Activated naive CD4-positive, alpha-beta T cell treated with anti-CD3 and anti-CD28 coated beads, Interleukin-2, amount 10 ng/mL, durations not matched to agents 7 days and 5 days (primary cell): ENCODE data around the gene DUS4L.

ENCODE experiments used
- CTCF ChIA-PET: fragments of 350-600 bp; sonication (Branson Sonifier 250); formaldehyde crosslinking; loops from one replicate; lab custom pipeline; 2021; ENCODE audit warnings: antibody characterized with exemption; lab: Charles Lee
- DNase-seq: peaks from one replicate; pipeline ENCODE4 v3.0.0-alpha.2; 2020
- H3K27ac Mint-ChIP-seq: one replicate; pipeline ENCODE4 v1.8.0; 2021; ENCODE audit warnings: mild to moderate bottlenecking, moderate library complexity, mixed read lengths
- H3K27me3 Mint-ChIP-seq: one replicate; pipeline ENCODE4 v1.8.0; 2021; ENCODE audit warnings: mild to moderate bottlenecking, mixed read lengths
- H3K36me3 Mint-ChIP-seq: one replicate; pipeline ENCODE4 v1.8.0; 2021; ENCODE audit warnings: mixed read lengths
- H3K4me1 Mint-ChIP-seq: one replicate; pipeline ENCODE4 v1.8.0; 2021; ENCODE audit warnings: mixed read lengths
- H3K4me3 Mint-ChIP-seq: one replicate; pipeline ENCODE4 v1.8.0; 2021; ENCODE audit warnings: mild to moderate bottlenecking, moderate library complexity, mixed read lengths
- H3K9me3 Mint-ChIP-seq: one replicate; pipeline ENCODE4 v1.8.0; 2021; ENCODE audit warnings: mixed read lengths

The DUS4L gene

DNA sequence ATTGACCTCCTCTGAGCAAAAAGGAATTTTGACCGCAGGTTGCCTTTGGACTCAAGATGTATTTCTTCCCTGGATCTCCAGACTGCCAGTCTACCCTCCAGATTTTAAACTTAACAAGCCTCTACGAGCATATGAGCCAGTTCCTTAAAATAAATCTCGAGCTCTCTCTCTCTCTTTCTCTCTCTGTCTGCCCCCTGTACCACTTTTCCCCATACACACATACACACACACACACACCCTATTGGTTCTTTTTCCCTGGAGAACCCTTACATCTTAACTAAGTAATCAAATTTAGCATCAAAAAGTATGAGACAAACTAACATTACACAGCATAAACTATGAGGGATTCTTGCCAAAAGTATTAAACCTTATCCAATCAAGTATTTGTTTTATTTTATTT is 27.6 kb downstream of the DUS4L start:
- H3K27ac Mint-ChIP-seq = no peak overlapping the region
- peaks cover 9% of the 10 kb centered on the region for H3K36me3 Mint-ChIP-seq
- H3K27me3 Mint-ChIP-seq = no peaks in the 10 kb centered on the region
- no peak overlapping the region for H3K4me3 Mint-ChIP-seq
- DNase-seq = no peak
- CTCF ChIA-PET = no interaction called here
- no peaks in the 10 kb centered on the region for H3K4me1 Mint-ChIP-seq
- no peaks in the 10 kb centered on the region for H3K9me3 Mint-ChIP-seq

DNA sequence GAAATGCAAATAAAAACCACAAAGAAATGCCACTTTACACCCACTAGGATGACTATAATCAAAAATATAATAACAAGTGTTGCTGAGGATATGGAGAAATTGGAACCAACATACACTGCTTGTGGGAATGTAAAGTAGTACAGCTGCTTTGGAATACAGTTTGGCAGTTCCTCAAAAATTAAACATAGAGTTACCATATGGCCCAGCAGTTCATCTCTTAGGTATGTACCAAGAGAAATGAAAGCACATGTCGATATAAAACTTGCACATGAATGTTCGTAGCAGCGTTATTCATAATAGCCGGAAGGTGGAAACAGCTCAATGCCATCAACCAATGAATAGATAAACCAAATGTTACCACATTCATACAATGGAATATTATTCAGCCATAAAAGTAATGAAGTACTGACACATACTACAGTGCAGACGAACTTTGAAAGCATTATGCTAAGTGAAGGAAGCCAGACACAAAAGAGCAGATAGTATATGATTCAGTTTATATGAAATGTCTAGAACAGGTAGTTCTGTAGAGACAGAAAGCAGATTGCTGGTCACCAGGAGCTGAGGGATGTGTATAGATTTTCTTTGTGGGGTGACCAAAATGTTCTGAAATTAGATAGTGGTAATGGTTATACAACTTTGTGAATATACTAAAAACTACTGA is 28.7 kb downstream of the DUS4L start:
- Mint-ChIP-seq H3K36me3 (peaks cover 11% of the 10 kb centered on the region), H3K27me3 (no peaks in the 10 kb centered on the region), H3K4me1 (no peaks in the 10 kb centered on the region), H3K27ac (no peak overlapping the region), H3K9me3 (no peaks in the 10 kb centered on the region), H3K4me3 (no peak overlapping the region)
- no peak for DNase-seq
- CTCF ChIA-PET = no interaction called here

DNA sequence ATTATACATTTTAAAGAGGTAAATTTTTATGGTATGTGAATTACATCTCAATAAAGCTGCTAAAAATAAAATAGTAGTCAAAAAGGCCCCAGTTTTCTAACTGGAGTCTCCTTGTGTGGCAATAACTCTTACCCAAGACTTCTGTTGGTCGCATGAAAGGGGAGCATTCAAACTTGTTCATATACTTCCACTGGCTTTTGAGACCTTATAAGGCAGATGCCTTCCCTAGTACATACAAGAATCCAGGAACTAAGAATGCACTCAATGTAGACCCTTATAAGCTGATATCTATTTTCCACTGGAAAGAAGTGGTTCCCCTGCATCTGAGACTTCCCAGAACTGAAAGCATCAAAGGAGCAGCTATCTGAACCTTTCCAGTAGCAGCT is 29.2 kb downstream of the DUS4L start:
- Mint-ChIP-seq H3K4me3 (no peak overlapping the region), H3K9me3 (no peaks in the 10 kb centered on the region), H3K27ac (no peak overlapping the region), H3K4me1 (no peaks in the 10 kb centered on the region), H3K27me3 (no peaks in the 10 kb centered on the region), H3K36me3 (peaks cover 11% of the 10 kb centered on the region)
- CTCF ChIA-PET = no interaction called here
- no peak for DNase-seq

DNA sequence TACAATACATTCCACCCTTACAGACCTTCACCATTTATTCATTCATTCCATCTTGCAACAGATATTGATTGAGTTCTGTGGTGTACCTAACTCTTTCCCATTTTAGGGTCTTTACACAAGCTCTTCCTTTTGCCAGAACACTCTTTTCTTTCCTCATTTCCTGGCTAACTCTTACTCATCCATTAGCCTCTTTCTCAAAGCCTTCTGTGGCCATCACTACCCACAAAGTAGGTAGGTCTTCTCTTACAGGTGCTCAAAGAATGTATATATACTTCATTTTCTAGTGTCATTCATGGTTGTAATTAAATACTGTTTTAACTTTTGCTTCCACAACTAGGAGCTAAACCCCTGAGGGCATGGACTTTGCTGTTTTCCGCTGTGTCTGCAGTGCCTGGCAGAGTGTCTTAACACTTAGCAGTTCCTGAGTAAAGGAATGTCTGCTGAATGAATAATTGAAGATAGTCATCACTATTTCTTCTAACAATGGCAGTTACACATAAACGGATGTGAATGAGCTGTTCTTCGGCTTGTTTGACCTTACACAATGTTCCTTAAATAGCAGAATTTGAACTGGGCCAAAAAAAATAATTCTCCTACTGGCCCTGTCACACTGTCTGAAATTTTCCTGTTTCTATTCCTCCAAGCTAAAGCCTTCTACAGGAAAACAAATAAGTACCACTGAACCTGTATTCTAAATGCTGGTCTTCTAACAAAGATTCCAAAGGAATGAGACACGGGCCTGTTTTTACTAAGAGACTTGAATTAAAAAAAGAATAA is 31.4 kb downstream of the DUS4L start:
- H3K4me3 Mint-ChIP-seq = no peak overlapping the region
- DNase-seq = no peak
- no peaks in the 10 kb centered on the region for H3K4me1 Mint-ChIP-seq
- H3K9me3 Mint-ChIP-seq = no peaks in the 10 kb centered on the region
- CTCF ChIA-PET = interaction anchor here (0.6 to 1.4 kb wide), 2 partner anchors 66 to 383 kb away, joined by 3 to 4 read pairs; no protein-coding TSS in a partner anchor
- H3K36me3 Mint-ChIP-seq = peaks cover 12% of the 10 kb centered on the region
- H3K27ac Mint-ChIP-seq = no peak overlapping the region
- no peaks in the 10 kb centered on the region for H3K27me3 Mint-ChIP-seq

DNA sequence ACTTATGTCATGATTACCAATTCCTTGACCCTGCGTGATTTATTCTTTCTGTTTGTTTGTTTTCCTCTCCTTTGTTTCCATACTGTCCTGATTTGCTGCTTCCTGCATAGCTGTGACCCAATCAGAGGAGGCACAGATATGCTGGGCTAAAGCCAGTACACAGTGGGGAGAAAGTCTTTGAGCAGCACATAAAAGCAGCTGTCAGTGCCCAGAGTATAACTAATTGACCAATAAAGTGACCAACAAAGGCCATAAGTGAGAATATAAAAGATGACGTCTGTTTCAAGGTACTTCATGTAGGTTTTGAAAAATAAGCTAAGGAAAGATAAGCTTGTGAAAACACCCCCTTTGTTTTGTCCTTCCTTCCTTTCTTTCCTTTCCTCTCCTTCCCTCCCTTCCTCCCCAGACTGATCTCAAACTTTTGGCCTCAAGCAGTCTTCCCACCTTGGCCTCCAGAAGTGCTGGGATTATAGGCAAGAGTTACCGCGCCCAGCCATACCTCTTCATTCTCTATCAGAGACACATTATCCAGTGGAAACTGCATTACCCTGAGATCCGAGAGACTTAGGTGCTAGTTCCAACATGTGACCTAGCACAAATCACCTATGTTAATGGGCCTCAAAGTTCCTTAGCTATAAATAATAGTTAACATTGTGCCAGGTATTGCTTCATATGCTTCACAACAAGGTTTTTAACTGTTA is 33.3 kb downstream of the DUS4L start:
- no peaks in the 10 kb centered on the region for H3K27me3 Mint-ChIP-seq
- no peak overlapping the region for H3K4me3 Mint-ChIP-seq
- H3K9me3 Mint-ChIP-seq = no peaks in the 10 kb centered on the region
- DNase-seq = no peak
- no peak overlapping the region for H3K27ac Mint-ChIP-seq
- H3K4me1 Mint-ChIP-seq = no peaks in the 10 kb centered on the region
- H3K36me3 Mint-ChIP-seq = peaks cover 14% of the 10 kb centered on the region
- CTCF ChIA-PET = no interaction called here

DNA sequence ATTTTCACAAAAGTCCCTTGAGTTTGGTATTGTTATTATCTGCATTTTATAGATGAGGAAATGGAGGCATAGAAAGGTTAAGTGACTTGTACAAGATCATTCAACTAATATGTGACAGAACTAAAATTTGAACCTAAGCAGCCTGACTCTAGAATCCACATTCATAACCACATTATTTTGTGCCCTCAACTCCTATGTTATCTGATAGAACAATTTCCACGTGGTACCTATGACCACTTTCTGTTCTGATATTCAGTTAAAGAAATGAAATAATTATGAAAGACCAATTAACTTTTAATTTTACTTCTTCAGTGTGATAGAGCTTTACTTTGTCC is 33.8 kb downstream of the DUS4L start:
- CTCF ChIA-PET = interaction anchor here (0.8 kb wide), 1 partner anchor 21 kb away, joined by 3 read pairs; no protein-coding TSS in a partner anchor
- Mint-ChIP-seq H3K9me3 (no peaks in the 10 kb centered on the region), H3K27me3 (no peaks in the 10 kb centered on the region), H3K4me1 (no peaks in the 10 kb centered on the region), H3K27ac (no peak overlapping the region), H3K36me3 (peaks cover 14% of the 10 kb centered on the region), H3K4me3 (no peak overlapping the region)
- DNase-seq = no peak

DNA sequence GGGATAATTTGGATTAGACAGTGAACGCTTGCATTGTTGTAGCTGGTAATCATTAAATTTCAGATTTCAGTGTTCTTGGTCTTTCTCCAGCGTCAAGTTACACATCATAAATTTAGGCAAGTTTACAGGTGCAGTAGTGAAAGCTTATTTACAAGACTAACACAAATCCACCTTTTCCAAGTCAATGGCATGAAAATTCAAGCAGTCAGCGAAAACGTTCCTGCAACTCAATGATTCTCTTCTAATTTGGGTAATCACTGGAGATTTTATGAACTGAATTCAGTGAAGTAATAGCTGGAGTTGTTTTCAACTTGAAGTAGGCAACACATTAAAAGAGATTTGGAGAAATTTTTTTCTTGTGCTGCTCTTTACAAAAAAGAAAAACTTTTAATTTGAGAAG is 34.2 kb downstream of the DUS4L start:
- Mint-ChIP-seq H3K27me3 (no peaks in the 10 kb centered on the region), H3K36me3 (peaks cover 14% of the 10 kb centered on the region), H3K4me1 (no peaks in the 10 kb centered on the region), H3K9me3 (no peaks in the 10 kb centered on the region), H3K4me3 (no peak overlapping the region), H3K27ac (no peak overlapping the region)
- DNase-seq = no peak
- CTCF ChIA-PET = interaction anchor here (0.8 kb wide), 1 partner anchor 20 kb away, joined by 3 read pairs; no protein-coding TSS in a partner anchor

DNA sequence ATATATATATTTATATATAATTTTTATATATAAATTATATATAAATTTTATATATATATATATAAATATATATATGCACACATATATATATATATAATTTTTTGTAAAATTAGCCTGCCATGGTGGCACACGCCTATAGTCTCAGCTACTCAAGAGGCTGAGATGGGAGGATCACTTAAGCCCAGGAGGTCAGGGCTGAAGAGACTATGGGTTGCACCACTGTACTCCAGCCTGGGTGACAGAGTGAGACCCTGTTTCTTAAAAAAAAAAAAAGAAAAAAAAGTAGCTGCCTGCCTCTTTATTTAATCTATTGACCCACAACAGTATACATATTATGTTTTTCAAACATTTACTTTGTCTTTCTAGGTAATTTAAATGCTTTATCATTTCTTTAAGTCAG is 35.5 kb downstream of the DUS4L start:
- H3K27me3 Mint-ChIP-seq = no peaks in the 10 kb centered on the region
- CTCF ChIA-PET = no interaction called here
- H3K4me1 Mint-ChIP-seq = no peaks in the 10 kb centered on the region
- H3K27ac Mint-ChIP-seq = no peak overlapping the region
- no peak overlapping the region for H3K4me3 Mint-ChIP-seq
- peaks cover 19% of the 10 kb centered on the region for H3K36me3 Mint-ChIP-seq
- no peaks in the 10 kb centered on the region for H3K9me3 Mint-ChIP-seq
- no peak for DNase-seq

DNA sequence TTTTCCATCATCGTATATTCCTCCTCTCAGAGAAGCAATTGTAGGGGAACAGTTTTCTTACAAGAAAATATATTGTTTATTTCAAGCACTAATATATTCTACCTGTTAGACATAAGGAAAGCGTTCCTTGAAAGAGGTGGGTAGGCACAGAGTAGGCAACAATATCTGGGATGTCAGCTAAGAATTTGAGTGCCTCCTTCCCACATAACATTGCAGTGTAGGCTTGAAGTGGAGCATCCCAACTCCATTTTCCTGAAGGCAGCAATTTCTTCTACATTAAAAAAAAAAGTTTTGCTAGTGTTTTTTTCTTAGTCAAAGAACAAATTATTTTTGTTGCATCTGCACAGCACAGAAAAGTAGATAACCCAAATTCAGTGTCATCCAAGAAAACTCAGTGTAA is 37.0 kb downstream of the DUS4L start:
- H3K27ac Mint-ChIP-seq = no peak overlapping the region
- H3K36me3 Mint-ChIP-seq = peaks cover 12% of the 10 kb centered on the region
- no peak for DNase-seq
- no peaks in the 10 kb centered on the region for H3K27me3 Mint-ChIP-seq
- CTCF ChIA-PET = no interaction called here
- no peaks in the 10 kb centered on the region for H3K4me1 Mint-ChIP-seq
- no peak overlapping the region for H3K4me3 Mint-ChIP-seq
- no peaks in the 10 kb centered on the region for H3K9me3 Mint-ChIP-seq

DNA sequence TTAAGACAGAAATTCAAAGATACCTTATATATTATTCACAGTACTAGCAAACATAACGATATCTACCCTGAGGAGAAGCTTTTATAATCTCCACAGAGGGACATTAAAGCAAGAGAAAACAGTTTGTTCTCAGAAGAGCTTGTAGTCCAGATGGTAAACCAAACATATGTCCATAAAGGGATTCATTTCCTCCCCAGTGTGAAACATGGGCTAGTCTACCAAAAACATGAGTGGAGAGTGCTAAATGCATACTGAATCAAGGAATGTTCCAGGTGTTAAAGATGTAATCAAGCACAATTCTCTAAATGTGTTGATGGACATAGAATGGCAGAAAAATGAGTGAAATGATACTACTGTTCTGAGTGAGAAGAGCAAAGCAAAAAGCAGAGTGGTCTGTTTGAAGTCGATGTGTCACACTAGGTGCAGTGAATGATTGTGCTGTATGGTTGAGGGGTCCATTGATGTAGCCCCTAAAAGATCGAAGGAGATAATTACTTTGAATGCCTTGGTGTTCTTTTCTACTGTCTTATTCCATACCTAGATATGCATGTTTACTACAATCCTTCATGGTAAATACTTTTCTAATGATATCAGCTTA is 41.5 kb downstream of the DUS4L start:
- no peaks in the 10 kb centered on the region for H3K27me3 Mint-ChIP-seq
- H3K9me3 Mint-ChIP-seq = no peaks in the 10 kb centered on the region
- peaks cover 7% of the 10 kb centered on the region for H3K36me3 Mint-ChIP-seq
- no peak overlapping the region for H3K4me3 Mint-ChIP-seq
- H3K4me1 Mint-ChIP-seq = no peaks in the 10 kb centered on the region
- DNase-seq = no peak
- CTCF ChIA-PET = interaction anchor here (0.6 kb wide), 1 partner anchor 296 kb away, joined by 3 read pairs; no protein-coding TSS in a partner anchor
- no peak overlapping the region for H3K27ac Mint-ChIP-seq

DNA sequence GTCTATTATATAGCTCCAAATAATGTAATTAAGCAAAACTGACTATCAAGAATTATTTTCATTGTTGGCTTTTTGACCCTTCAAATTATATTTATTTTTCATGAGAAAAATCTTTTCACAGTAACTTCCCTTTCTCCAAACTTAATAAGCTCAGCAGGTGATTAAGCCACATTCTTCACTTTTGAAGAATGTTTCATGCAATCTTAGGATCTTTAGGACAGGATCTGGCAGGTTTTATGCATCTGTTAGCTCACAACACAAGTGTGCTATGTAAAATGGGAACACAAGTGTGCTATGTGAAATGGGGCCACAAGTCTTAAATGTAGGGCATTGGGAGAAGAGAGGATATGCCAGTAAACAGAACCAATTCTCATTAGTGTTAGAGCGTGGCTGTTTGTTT is 42.5 kb downstream of the DUS4L start:
- peaks cover 6% of the 10 kb centered on the region for H3K36me3 Mint-ChIP-seq
- no peaks in the 10 kb centered on the region for H3K27me3 Mint-ChIP-seq
- no peaks in the 10 kb centered on the region for H3K4me1 Mint-ChIP-seq
- no peak for DNase-seq
- H3K27ac Mint-ChIP-seq = no peak overlapping the region
- no peaks in the 10 kb centered on the region for H3K9me3 Mint-ChIP-seq
- CTCF ChIA-PET = interaction anchor here (0.6 kb wide), 1 partner anchor 295 kb away, joined by 3 read pairs; no protein-coding TSS in a partner anchor
- H3K4me3 Mint-ChIP-seq = no peak overlapping the region

DNA sequence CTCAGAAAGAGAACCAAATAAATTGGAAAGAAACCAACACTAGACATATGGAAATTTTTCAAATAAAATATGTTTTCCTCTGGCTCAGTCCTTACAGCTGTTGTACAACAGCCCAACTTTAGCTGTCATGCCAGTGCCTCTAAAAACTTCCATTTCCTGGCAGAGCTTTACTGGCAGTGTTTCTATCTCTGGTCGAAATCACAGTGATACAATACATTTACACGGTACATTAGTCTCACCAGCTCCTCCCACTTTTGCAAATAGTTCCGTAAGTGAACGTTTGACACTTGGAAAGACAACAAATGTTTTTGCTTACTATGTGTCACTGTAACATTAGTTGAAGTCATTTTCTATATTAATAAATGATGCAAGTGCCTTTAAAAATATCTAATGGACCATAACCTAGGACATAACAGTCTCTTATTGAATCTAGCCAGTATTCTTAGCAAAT is 46.1 kb downstream of the DUS4L start:
- DNase-seq = no peak
- H3K9me3 Mint-ChIP-seq = no peaks in the 10 kb centered on the region
- H3K27me3 Mint-ChIP-seq = no peaks in the 10 kb centered on the region
- H3K4me1 Mint-ChIP-seq = peaks cover 5% of the 10 kb centered on the region
- H3K36me3 Mint-ChIP-seq = peaks cover 16% of the 10 kb centered on the region
- CTCF ChIA-PET = interaction anchor here (1.0 kb wide), 1 partner anchor 52 kb away, joined by 3 read pairs; no protein-coding TSS in a partner anchor
- H3K27ac Mint-ChIP-seq = no peak overlapping the region
- no peak overlapping the region for H3K4me3 Mint-ChIP-seq

DNA sequence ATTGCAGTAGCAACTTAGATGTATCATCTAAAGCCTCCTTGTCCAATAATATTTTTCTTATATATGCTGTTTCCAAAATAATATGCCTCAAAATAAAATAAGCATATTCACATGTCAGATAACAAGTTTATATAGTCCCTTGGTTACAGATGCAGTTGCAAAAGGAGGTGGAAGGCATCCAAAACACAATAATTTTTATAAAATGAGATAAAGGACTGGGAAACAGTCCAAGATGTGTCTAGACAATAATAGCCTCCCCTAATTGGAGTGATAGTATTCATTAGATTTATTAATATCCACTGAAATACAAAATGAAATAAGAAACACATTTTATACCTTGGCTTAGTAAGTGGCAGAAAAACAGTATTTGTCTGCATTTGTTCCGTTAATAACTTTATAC is 46.6 kb downstream of the DUS4L start:
- H3K9me3 Mint-ChIP-seq = no peaks in the 10 kb centered on the region
- H3K27me3 Mint-ChIP-seq = no peaks in the 10 kb centered on the region
- H3K4me3 Mint-ChIP-seq = no peak overlapping the region
- H3K36me3 Mint-ChIP-seq = peaks cover 20% of the 10 kb centered on the region
- H3K27ac Mint-ChIP-seq = no peak overlapping the region
- peaks cover 9% of the 10 kb centered on the region for H3K4me1 Mint-ChIP-seq
- CTCF ChIA-PET = no interaction called here
- no peak for DNase-seq

DNA sequence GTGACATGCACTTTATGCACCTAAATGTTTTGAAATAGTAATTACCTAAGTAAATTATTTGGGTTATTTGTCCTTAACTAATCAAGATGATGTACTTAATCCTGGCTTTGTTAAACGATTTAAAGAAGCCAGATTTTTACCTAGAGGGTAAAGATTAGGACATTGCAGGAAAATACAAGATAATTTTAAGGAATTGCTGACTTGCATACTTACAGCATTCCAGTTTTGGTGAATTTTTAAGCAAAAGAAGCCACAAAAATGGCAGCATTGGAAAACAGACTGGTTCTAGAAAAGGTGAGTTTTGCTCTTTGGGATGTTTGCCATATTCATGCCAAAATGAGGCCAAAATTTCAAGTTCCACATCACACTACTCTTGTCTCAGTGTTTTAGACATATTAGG is 49.7 kb downstream of the DUS4L start:
- no peaks in the 10 kb centered on the region for H3K9me3 Mint-ChIP-seq
- H3K4me1 Mint-ChIP-seq = peaks cover 17% of the 10 kb centered on the region
- H3K27me3 Mint-ChIP-seq = no peaks in the 10 kb centered on the region
- H3K27ac Mint-ChIP-seq = no peak overlapping the region
- CTCF ChIA-PET = no interaction called here
- H3K36me3 Mint-ChIP-seq = peaks cover 21% of the 10 kb centered on the region
- no peak overlapping the region for H3K4me3 Mint-ChIP-seq
- no peak for DNase-seq
